ENCODE data around the gene IQSEC3. TPM values are rescaled to one million over a fixed set of nuclear protein-coding genes. Genes with fewer than 3 reads are reported as not detected.

Gene IQSEC3
- polyA plus RNA-seq, 1 donor from 2014 or later = 2.4 TPM

DNA sequence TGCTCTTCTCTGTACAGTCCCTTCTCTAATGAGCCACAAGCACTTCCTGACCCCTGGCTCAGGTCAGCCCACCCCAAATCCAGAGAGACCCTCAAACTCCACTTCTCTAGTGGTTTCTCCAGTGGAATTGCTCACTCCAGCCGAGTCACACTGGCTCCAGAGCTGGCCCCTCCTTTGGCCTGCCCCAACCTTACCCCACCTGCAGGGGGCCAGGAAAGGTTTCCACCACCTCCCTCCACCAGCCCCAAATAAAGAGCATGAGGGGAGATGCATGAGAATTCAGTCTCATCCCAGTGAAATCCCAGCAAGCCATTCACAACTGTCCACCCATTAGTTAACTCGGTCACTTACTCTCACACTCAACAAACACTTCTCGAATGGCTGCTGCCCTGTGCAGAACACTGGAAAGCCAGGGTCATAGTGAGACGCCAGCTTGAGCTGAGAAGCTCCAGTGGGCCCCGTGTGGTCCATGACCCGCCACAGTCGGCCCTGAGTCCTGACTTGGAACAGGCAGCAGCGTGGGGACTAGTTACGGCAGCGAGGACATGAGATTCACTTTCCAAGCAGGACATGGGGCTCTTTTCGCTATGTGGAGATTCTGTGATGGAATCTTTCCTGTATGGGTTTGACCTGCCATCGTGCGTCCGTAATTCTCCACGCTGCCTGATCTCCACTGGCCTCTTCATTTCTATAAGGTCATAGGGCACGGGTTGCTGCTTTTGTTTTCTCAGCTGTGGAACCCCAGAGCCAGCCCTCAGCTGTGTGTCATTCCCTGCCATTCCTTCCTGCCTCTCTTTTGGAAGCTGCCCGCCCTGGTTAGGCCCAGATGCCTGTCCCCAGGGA, 103.2 kb downstream of the IQSEC3 start:
- H3K9me2 ChIP-seq (ENCODE audit: insufficient read depth, low read length) = no peaks in the 10 kb centered on the region
- no peak overlapping the region for H3K4me3 ChIP-seq (ENCODE audit: low read length)
- no peaks in the 10 kb centered on the region for H3F3A ChIP-seq (ENCODE audit: insufficient read depth, low read length, poor library complexity, severe bottlenecking)
- H2AFZ ChIP-seq (ENCODE audit: low read depth, low read length) = no peak overlapping the region
- no peaks in the 10 kb centered on the region for H3K9me3 ChIP-seq (ENCODE audit: low read length)
- no peak overlapping the region for H3K27ac ChIP-seq (ENCODE audit: low read length)
- H3K4me2 ChIP-seq (ENCODE audit: low read length) = no peak overlapping the region
- H4K20me1 ChIP-seq (ENCODE audit: insufficient read depth) = no peaks in the 10 kb centered on the region
- H3K27me3 ChIP-seq (ENCODE audit: insufficient read depth, low read depth, low read length) = no peaks in the 10 kb centered on the region
- H3K36me3 ChIP-seq (ENCODE audit: insufficient read depth, low read length) = no peaks in the 10 kb centered on the region
- no peaks in the 10 kb centered on the region for H3K79me2 ChIP-seq (replicated peaks; ENCODE audit: insufficient read depth, low read length)
- no peak for TF ChIP-seq TAF1 (IDR thresholded peaks at IDR 0.05; ENCODE audit: low read depth)
- no peak for TF ChIP-seq RAD21 (conservative IDR thresholded peaks at IDR 0.05)
- TF ChIP-seq EZH2 (IDR thresholded peaks at IDR 0.05; ENCODE audit: borderline replicate concordance, insufficient read depth, low read length, poor library complexity, severe bottlenecking) = no peak
- TF ChIP-seq CTCF (IDR thresholded peaks at IDR 0.05; ENCODE audit: poor library complexity, severe bottlenecking) = no peak
- no peak for TF ChIP-seq SMC3 (conservative IDR thresholded peaks at IDR 0.05; ENCODE audit: poor library complexity)
- no peak for TF ChIP-seq MXI1 (conservative IDR thresholded peaks at IDR 0.05; ENCODE audit: poor library complexity, severe bottlenecking)
- no peak for TF ChIP-seq EP300 (conservative IDR thresholded peaks at IDR 0.05; ENCODE audit: poor library complexity, severe bottlenecking)
- TF ChIP-seq, protein P1, sequence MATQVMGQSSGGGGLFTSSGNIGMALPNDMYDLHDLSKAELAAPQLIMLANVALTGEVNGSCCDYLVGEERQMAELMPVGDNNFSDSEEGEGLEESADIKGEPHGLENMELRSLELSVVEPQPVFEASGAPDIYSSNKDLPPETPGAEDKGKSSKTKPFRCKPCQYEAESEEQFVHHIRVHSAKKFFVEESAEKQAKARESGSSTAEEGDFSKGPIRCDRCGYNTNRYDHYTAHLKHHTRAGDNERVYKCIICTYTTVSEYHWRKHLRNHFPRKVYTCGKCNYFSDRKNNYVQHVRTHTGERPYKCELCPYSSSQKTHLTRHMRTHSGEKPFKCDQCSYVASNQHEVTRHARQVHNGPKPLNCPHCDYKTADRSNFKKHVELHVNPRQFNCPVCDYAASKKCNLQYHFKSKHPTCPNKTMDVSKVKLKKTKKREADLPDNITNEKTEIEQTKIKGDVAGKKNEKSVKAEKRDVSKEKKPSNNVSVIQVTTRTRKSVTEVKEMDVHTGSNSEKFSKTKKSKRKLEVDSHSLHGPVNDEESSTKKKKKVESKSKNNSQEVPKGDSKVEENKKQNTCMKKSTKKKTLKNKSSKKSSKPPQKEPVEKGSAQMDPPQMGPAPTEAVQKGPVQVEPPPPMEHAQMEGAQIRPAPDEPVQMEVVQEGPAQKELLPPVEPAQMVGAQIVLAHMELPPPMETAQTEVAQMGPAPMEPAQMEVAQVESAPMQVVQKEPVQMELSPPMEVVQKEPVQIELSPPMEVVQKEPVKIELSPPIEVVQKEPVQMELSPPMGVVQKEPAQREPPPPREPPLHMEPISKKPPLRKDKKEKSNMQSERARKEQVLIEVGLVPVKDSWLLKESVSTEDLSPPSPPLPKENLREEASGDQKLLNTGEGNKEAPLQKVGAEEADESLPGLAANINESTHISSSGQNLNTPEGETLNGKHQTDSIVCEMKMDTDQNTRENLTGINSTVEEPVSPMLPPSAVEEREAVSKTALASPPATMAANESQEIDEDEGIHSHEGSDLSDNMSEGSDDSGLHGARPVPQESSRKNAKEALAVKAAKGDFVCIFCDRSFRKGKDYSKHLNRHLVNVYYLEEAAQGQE (IDR thresholded peaks at IDR 0.05; ENCODE audit: borderline replicate concordance) = no peak
- no peak for TF ChIP-seq POLR2AphosphoS5 (IDR thresholded peaks at IDR 0.05)
- H3K9ac ChIP-seq (ENCODE audit: low read length) = no peak overlapping the region

- Histone ChIP-seq H3K9ac (ENCODE audit: low read length) (no peak overlapping the region), H3K9me3 (ENCODE audit: low read length) (no peaks in the 10 kb centered on the region), H3K27me3 (ENCODE audit: insufficient read depth, low read depth, low read length) (no peaks in the 10 kb centered on the region), H3K4me2 (ENCODE audit: low read length) (no peak overlapping the region), H3F3A (ENCODE audit: insufficient read depth, low read length, poor library complexity, severe bottlenecking) (no peaks in the 10 kb centered on the region), H3K79me2 (replicated peaks; ENCODE audit: insufficient read depth, low read length) (no peaks in the 10 kb centered on the region), H3K4me3 (ENCODE audit: low read length) (no peak overlapping the region), H4K20me1 (ENCODE audit: insufficient read depth) (no peaks in the 10 kb centered on the region), H2AFZ (ENCODE audit: low read depth, low read length) (no peak overlapping the region), H3K27ac (ENCODE audit: low read length) (no peak overlapping the region), H3K9me2 (ENCODE audit: insufficient read depth, low read length) (no peaks in the 10 kb centered on the region), H3K36me3 (ENCODE audit: insufficient read depth, low read length) (no peaks in the 10 kb centered on the region)
- TF ChIP-seq, protein P1 (IDR thresholded peaks at IDR 0.05; ENCODE audit: borderline replicate concordance) = no peak
- TF ChIP-seq MXI1 (conservative IDR thresholded peaks at IDR 0.05; ENCODE audit: poor library complexity, severe bottlenecking) (no peak), TAF1 (IDR thresholded peaks at IDR 0.05; ENCODE audit: low read depth) (no peak), EZH2 (IDR thresholded peaks at IDR 0.05; ENCODE audit: borderline replicate concordance, insufficient read depth, low read length, poor library complexity, severe bottlenecking) (no peak), EP300 (conservative IDR thresholded peaks at IDR 0.05; ENCODE audit: poor library complexity, severe bottlenecking) (no peak), RAD21 (conservative IDR thresholded peaks at IDR 0.05) (no peak), POLR2AphosphoS5 (IDR thresholded peaks at IDR 0.05) (no peak), SMC3 (conservative IDR thresholded peaks at IDR 0.05; ENCODE audit: poor library complexity) (no peak), CTCF (IDR thresholded peaks at IDR 0.05; ENCODE audit: poor library complexity, severe bottlenecking) (no peak)
Measured at GRCh38 chr12:170371-171225, 104.0 kb downstream of the IQSEC3 start.

Measured in neural cell (in vitro differentiated cells).